ENCODE data around the gene WDR45. TPM values are rescaled to one million over a fixed set of nuclear protein-coding genes. Genes with fewer than 3 reads are reported as not detected.

Gene WDR45
- total RNA-seq, 6 experiments from 2014 or later, result 37.4 to 46.6 (median 41.0) TPM

GRCh38 chrX:49117581-49117980 lies 37.9 kb upstream of the WDR45 start:
- Mint-ChIP-seq H3K9me3 (no peaks in the 10 kb centered on the region), H3K27ac (no peak overlapping the region)
- no peak for TF ChIP-seq CTCF (IDR thresholded peaks at IDR 0.05)

GRCh38 chrX:49116716-49117115 lies 37.0 kb upstream of the WDR45 start:
- Mint-ChIP-seq H3K36me3 (ENCODE audit: low read depth) (peaks cover 7% of the 10 kb centered on the region; the same call in 1 of the 2 replicates), H3K27me3 (ENCODE audit: insufficient read depth) (no peaks in the 10 kb centered on the region), H3K27ac (no peak overlapping the region), H3K9me3 (no peaks in the 10 kb centered on the region), H3K4me1 (ENCODE audit: low read depth) (peaks cover 1% of the 10 kb centered on the region), H3K4me3 (no peak overlapping the region)
- TF ChIP-seq CTCF (IDR thresholded peaks at IDR 0.05), result no peak
- DNase-seq, result no peak

More at GRCh38 chrX:49117581-49117980, 37.9 kb upstream of the WDR45 start:
- H3K4me1 Mint-ChIP-seq (ENCODE audit: low read depth), result peaks cover 10% of the 10 kb centered on the region
- peaks cover 7% of the 10 kb centered on the region; the same call in 1 of the 2 replicates for H3K36me3 Mint-ChIP-seq (ENCODE audit: low read depth)
- H3K4me3 Mint-ChIP-seq, result no peak overlapping the region
- no peak for DNase-seq
- H3K27me3 Mint-ChIP-seq (ENCODE audit: insufficient read depth), result no peaks in the 10 kb centered on the region

GRCh38 chrX:49116076-49116475 lies 36.4 kb upstream of the WDR45 start:
- no peak for DNase-seq
- Mint-ChIP-seq H3K4me1 (ENCODE audit: low read depth) (no peaks in the 10 kb centered on the region; the same call in 1 of the 2 replicates), H3K27ac (no peak overlapping the region), H3K9me3 (no peaks in the 10 kb centered on the region), H3K36me3 (ENCODE audit: low read depth) (peaks cover 7% of the 10 kb centered on the region; the same call in 1 of the 2 replicates), H3K4me3 (no peak overlapping the region), H3K27me3 (ENCODE audit: insufficient read depth) (no peaks in the 10 kb centered on the region)
- no peak for TF ChIP-seq CTCF (IDR thresholded peaks at IDR 0.05)

DNA sequence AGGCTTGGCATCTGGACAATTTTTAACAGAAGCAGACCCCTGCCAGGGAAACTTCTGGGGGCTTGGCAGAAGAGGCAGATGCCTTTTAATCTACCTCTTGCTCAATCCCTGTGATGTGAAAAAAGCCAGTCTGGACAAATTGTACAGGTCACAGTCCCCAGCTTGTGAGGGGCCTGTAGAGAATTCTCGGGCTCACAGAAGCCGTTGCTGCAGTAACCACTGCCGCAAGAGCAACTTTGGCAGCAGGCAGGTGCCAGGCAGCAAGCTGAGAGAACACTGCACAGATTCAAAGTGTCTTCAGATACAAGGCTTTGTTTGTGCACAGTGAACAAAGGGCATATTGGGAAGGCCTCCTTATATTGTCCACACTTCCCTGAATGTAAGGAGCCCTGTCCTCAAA lies 32.1 kb upstream of the WDR45 start:
- no peaks in the 10 kb centered on the region for H3K9me3 Mint-ChIP-seq

GRCh38 chrX:49110417-49110816 lies 30.7 kb upstream of the WDR45 start:
- Mint-ChIP-seq H3K4me3 (no peak overlapping the region), H3K4me1 (ENCODE audit: low read depth) (no peaks in the 10 kb centered on the region), H3K27me3 (ENCODE audit: insufficient read depth) (no peaks in the 10 kb centered on the region), H3K36me3 (ENCODE audit: low read depth) (peaks cover 5% of the 10 kb centered on the region; the same call in 1 of the 2 replicates), H3K27ac (no peak overlapping the region), H3K9me3 (no peaks in the 10 kb centered on the region)
- no peak for TF ChIP-seq CTCF (IDR thresholded peaks at IDR 0.05)
- DNase-seq, result no peak

More for the DNA sequence above, 32.1 kb upstream of the WDR45 start:
- Mint-ChIP-seq H3K4me1 (ENCODE audit: low read depth) (no peaks in the 10 kb centered on the region), H3K4me3 (no peak overlapping the region), H3K27me3 (ENCODE audit: insufficient read depth) (no peaks in the 10 kb centered on the region), H3K36me3 (ENCODE audit: low read depth) (peaks cover 5% of the 10 kb centered on the region; the same call in 1 of the 2 replicates), H3K27ac (no peak overlapping the region)
- no peak for TF ChIP-seq CTCF (IDR thresholded peaks at IDR 0.05)
- no peak for DNase-seq

DNA sequence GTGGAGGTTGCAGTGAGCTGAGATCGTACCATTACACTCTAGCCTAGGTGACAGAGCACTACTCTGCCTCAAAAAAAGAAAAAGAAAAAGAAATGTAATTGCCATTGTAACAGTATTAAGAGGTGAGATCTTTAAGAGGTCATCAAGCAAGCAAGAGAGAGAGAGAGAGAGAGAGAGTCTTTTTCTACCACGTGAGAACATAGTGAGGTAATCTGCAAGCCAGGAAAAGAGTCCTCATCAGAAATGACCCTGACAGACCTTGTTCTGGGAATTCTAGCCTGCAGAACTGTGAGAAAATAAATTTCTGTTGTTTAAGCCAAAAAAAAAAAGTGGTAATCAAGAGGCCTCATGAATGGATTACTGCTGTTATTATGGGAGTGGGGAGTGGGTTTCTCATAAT lies 29.0 kb upstream of the WDR45 start:
- no peak overlapping the region for H3K27ac Mint-ChIP-seq
- H3K4me3 Mint-ChIP-seq, result no peak overlapping the region
- no peaks in the 10 kb centered on the region for H3K4me1 Mint-ChIP-seq (ENCODE audit: low read depth)
- DNase-seq, result no peak
- H3K27me3 Mint-ChIP-seq (ENCODE audit: insufficient read depth), result no peaks in the 10 kb centered on the region
- TF ChIP-seq CTCF (IDR thresholded peaks at IDR 0.05), result no peak
- H3K36me3 Mint-ChIP-seq (ENCODE audit: low read depth), result peaks cover 5% of the 10 kb centered on the region; the same call in 1 of the 2 replicates
- H3K9me3 Mint-ChIP-seq, result no peaks in the 10 kb centered on the region
